Endothelial cell (in vitro differentiated cells): ENCODE measurements around the gene SLC9A3. TPM values are rescaled to one million over a fixed set of nuclear protein-coding genes. Genes with fewer than 3 reads are reported as not detected.

Experiments used
- DNase-seq: peaks from one replicate; pipeline ENCODE4 v3.0.0; 2021; ENCODE audit warnings: low spot score
- H3K27ac Mint-ChIP-seq: one replicate; pipeline ENCODE4 v1.8.0; 2021; ENCODE audit warnings: mixed read lengths, inconsistent platforms; ENCODE audit not compliant: unreplicated experiment
- H3K27me3 Mint-ChIP-seq: one replicate; pipeline ENCODE4 v1.8.0; 2021; ENCODE audit warnings: mild to moderate bottlenecking, moderate library complexity, mixed read lengths, inconsistent platforms; ENCODE audit not compliant: unreplicated experiment
- H3K36me3 Mint-ChIP-seq: one replicate; pipeline ENCODE4 v1.8.0; 2021; ENCODE audit warnings: mild to moderate bottlenecking, low read depth, mixed read lengths, inconsistent platforms; ENCODE audit not compliant: unreplicated experiment
- H3K4me1 Mint-ChIP-seq: one replicate; pipeline ENCODE4 v1.8.0; 2021; ENCODE audit warnings: mild to moderate bottlenecking, mixed read lengths, inconsistent platforms; ENCODE audit not compliant: unreplicated experiment
- H3K4me3 Mint-ChIP-seq: one replicate; pipeline ENCODE4 v1.8.0; 2021; ENCODE audit warnings: mild to moderate bottlenecking, mixed read lengths, inconsistent platforms; ENCODE audit not compliant: unreplicated experiment
- H3K9me3 Mint-ChIP-seq: one replicate; pipeline ENCODE4 v1.8.0; 2021; ENCODE audit warnings: mixed read lengths, inconsistent platforms; ENCODE audit not compliant: unreplicated experiment
- total RNA-seq: library from RNA; stranded (reverse); fragmentation: NEBNext Ultra II Directional; extraction: Animal tissue kit (Norgen Biotek cat#: 25700); gene quantifications from one replicate; pipeline ENCODE4 v1.2.1, GENCODE V29; 2021; ENCODE audit not compliant: unreplicated experiment
- TF ChIP-seq, protein P1 (sequence below): fragments of 200-600 bp; sonication (generic); IDR thresholded peaks from one replicate; pipeline ENCODE4 v1.5.0; 2021; ENCODE audit warnings: antibody characterized with exemption; ENCODE audit not compliant: unreplicated experiment

The SLC9A3 gene
- total RNA-seq, 1 donor from 2014 or later, result 1.1 TPM

DNA sequence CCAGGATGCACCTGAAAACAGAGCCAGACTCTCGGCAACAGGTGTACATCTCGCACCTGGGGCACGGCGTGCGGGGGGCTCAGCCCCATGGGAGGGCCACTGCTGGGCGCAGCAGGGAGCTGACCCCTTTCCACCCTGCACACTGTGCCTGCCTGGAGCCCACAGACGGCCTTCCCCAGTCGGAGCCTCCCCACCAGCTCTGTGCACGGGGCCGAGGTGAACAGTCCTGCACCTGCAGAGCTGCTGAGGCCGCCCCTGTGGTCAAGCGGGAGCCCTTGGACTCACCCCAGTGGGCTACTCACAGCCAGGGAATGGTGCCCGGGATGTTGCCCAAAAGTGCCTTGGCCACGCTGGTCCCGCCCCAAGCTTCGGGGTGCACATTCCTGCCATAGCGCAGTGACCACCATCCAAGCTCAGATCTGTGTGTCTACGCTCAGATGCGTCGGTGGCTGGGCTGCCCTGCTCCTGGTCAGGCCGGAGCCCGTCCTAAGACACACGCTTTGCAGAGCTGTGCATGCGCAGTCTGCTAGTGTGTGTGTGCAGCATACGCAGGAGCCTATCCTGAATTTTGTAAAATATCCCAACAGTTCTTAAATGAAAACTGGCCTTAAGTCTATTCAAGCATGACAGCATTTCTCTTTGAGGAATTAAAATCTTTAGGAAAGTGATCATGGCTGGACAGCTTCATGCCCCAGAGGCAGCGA is 89.7 kb downstream of the SLC9A3 start:
- Mint-ChIP-seq H3K4me3 (no peak overlapping the region), H3K36me3 (peaks cover 9% of the 10 kb centered on the region), H3K27ac (no peak overlapping the region), H3K9me3 (no peaks in the 10 kb centered on the region), H3K4me1 (peaks cover 3% of the 10 kb centered on the region), H3K27me3 (peaks cover 7% of the 10 kb centered on the region)
- TF ChIP-seq, protein P1, sequence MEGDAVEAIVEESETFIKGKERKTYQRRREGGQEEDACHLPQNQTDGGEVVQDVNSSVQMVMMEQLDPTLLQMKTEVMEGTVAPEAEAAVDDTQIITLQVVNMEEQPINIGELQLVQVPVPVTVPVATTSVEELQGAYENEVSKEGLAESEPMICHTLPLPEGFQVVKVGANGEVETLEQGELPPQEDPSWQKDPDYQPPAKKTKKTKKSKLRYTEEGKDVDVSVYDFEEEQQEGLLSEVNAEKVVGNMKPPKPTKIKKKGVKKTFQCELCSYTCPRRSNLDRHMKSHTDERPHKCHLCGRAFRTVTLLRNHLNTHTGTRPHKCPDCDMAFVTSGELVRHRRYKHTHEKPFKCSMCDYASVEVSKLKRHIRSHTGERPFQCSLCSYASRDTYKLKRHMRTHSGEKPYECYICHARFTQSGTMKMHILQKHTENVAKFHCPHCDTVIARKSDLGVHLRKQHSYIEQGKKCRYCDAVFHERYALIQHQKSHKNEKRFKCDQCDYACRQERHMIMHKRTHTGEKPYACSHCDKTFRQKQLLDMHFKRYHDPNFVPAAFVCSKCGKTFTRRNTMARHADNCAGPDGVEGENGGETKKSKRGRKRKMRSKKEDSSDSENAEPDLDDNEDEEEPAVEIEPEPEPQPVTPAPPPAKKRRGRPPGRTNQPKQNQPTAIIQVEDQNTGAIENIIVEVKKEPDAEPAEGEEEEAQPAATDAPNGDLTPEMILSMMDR, result no peak
- no peak for DNase-seq

DNA sequence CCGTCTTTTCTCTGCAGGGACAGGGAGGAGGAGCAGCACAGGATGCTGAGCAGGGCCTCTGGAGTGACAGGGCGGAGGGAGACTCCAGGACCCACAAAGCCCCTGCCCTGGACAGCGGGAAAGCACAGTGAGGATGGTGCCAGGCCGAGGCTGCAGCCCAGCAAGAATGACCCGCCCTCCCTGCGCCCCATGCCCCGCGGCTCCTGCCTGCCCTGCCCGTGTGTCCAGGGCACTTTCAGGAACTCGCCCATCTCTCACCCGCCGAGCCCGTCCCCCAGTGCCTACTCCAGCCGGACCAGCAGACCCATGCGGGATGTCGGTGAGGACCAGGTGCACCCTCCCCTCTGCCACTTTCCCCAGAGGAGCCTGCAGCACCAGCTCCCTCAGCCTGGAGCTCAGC is 90.4 kb downstream of the SLC9A3 start:
- no peak for DNase-seq
- H3K27me3 Mint-ChIP-seq, result peaks cover 7% of the 10 kb centered on the region
- peaks cover 9% of the 10 kb centered on the region for H3K36me3 Mint-ChIP-seq
- TF ChIP-seq, protein P1, result no peak
- no peak overlapping the region for H3K27ac Mint-ChIP-seq
- H3K4me3 Mint-ChIP-seq, result no peak overlapping the region
- peaks cover 6% of the 10 kb centered on the region for H3K4me1 Mint-ChIP-seq
- no peaks in the 10 kb centered on the region for H3K9me3 Mint-ChIP-seq

DNA sequence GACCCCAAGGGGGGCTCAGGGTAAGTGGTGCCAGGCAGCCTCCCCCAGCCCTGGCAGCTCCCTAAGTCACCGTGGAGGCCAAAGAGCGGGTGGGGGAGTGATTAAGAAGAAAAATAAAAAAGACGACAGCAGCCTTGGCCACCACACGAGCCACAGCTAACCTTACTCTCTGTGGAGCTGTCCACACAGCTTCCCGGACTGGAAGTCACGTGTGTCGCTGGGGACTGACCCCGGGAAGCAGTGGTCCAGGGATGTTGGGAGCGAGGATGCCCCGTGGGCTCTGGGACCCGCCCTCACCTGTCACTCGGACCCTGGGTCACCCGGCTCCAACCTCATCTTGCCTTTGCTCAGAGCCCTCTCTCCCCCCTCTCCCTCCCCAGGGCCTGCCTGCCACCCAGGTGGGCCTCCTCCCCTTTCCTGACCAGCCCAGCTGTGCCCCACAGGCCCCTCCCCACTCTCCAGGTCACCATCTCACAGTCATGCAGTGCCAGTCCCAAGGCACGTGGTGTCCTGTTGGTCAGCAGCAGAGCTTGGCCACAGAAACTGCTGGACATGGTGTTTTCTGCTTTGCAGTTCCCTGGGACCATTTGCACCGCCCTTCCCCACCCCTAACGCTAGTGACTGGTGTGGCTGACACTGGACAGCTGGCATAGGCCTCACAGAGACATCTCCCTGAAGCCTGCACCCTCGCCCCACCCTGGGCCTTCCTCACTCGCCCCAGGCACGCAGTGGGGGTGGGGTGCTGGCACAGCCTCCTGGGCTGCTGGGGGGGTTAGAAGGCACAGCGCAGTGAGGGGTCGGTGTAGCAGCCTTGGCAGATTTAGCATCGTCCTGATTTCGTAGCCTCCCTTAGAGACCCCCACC is 91.1 kb downstream of the SLC9A3 start:
- Mint-ChIP-seq H3K4me3 (no peak overlapping the region), H3K36me3 (peaks cover 9% of the 10 kb centered on the region), H3K9me3 (no peaks in the 10 kb centered on the region), H3K27ac (no peak overlapping the region), H3K27me3 (peaks cover 7% of the 10 kb centered on the region), H3K4me1 (peaks cover 9% of the 10 kb centered on the region)
- TF ChIP-seq, protein P1, result no peak
- DNase-seq, result no peak

DNA sequence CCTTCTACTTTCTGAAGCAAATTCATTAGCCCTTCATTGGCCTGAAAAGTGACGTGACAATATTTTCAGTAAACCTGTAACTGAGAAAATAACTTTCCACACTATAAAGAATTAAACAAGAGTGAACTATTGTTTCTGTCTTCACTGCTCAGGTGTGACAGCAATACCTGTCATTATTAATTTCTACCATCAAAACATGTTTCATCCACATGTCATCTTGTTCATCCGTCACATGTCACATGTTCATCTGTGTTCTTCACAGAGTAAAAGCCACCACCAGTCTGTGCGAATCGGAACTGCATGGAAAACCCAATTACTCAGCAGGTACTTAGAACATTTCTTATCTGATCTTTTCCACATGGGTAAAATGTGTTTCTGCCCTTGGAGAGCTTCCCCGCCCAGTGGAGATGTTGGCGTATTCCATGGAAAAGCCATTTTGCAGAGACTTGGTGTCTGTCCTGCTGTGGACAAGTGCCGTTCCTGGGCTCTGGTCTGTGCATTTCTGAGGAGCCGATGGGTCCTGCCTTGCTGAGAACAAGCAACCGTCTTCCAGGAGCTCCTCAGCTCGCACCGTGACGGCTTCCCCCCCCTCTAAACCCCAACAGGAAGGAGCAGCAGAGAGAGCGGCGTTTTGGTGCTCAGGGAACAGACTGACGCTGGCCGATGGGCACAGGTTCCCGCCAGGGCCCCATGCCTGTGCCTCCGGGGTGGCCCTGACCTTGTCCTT is 91.9 kb downstream of the SLC9A3 start:
- H3K4me1 Mint-ChIP-seq, result peaks cover 9% of the 10 kb centered on the region
- peak overlapping the region; percentile 2 for H3K4me3 Mint-ChIP-seq
- TF ChIP-seq, protein P1, result no peak
- H3K27me3 Mint-ChIP-seq, result peaks cover 7% of the 10 kb centered on the region
- peaks cover 9% of the 10 kb centered on the region for H3K36me3 Mint-ChIP-seq
- no peak overlapping the region for H3K27ac Mint-ChIP-seq
- DNase-seq, result no peak
- no peaks in the 10 kb centered on the region for H3K9me3 Mint-ChIP-seq
